HG02943 (cell line): ENCODE data around the gene CRCP.
"Not testable (repeated sequence)": the region's sequence is repeated elsewhere in the genome, so short reads cannot be mapped to it uniquely, and the experiment has no call there.

ENCODE experiments used
- ATAC-seq: cut with Tn5 transposase; IDR thresholded peaks from one replicate; pipeline ENCODE4 v1.9.1; 2021; ENCODE audit warnings: mild to moderate bottlenecking, low read depth, moderate library complexity; ENCODE audit not compliant: unreplicated experiment

CRCP gene

DNA sequence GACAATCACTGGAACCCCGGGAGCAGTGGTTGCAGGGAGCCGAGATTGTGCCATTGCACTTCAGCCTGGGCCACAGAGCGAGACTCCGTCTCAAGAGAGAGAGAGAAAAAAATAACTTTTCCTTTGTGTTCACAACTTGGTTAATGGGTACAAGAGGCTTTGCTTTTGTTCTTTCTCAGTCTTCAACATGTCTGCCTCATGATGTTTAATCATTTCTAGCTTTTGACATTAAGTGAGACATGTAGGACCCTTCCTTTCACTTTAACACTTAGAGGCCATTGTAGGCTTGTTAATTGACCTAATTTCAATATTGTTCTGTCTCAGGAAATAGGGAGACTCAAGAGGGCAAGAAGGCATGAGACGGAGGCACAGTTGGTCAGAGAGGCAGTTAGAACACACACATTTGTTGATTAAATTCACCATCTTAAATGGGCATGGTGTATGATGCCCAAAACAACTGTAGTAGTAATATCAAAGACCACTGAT lies 9.3 kb upstream of the CRCP start:
- ATAC-seq, result no peak

DNA sequence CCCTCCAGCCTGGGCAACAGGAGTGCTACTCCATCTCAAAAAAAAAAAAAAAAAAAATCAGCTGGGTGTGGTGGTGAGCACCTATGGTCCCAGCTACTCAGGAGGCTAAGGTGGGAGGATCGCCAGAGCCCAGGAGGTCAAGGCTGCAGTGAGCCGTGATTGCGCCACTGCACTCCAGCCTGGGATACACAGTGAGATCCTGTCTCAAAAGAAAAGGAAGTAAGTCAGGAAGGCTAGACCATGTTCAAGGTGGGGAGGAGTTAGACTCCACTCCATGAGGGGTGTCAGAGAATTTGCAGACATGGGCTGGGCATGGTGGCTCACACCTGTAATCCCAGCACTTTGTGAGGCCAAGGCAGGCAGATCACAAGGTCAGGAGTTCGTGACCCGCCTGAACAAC lies 6.2 kb upstream of the CRCP start:
- not testable (repeated sequence) for ATAC-seq

GRCh38 chr7:66110856-66111255 lies 3.8 kb upstream of the CRCP start:
- no peak for ATAC-seq

DNA sequence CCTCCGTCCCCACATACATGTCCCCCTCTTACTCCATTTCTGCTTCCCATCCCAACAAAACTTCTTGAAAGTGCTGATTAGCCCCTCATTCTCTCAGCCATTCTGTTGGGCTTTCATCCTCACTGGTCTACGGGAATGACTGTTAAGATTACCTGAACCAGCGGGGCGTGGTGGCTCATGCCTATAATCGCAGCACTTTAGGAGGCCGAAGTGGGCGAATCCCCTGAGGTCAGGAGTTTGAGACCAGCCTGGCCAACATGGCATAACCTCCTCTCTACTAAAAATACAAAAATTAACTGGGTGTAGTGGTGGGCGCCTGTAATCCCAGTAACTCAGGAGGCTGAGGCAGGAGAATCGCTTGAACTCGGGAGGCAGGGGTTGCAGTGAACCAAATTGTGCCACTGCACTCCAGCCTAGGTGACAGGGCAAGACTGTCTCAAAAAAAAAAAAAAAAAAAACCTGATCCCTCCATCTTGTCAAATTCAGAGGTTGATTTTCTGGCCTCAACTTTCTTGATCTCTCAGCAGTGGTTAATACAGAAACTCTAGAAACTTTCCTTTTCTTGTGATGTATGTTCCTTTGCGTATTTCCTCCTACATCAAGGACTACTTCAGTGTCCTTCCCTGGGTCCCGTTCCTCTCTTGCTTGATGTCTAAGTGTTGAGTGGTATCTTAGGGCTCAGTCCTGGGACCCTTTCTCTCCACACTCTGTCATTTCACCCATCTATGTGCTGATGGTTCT lies 2.2 kb downstream of the CRCP start:
- ATAC-seq, result not testable (repeated sequence)

DNA sequence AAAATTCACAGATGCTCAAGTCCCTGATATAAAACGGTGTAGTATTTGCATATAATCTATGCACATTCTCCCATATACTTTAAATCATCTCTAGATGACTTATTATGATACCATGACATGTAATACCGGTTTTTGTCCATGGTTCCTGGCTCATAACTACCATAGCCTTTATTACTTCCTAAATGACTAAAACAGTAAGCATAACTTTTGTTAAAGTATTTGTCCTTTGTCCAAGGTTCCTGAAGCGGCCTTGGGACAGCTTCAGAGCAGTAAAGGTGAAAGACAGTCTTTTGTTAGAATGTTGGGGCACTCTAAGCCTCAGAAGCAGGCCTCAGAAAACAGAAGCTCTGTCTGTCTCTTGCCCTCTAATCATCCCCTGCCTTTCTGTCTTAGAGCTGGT lies 4.0 kb downstream of the CRCP start:
- ATAC-seq, result no peak

DNA sequence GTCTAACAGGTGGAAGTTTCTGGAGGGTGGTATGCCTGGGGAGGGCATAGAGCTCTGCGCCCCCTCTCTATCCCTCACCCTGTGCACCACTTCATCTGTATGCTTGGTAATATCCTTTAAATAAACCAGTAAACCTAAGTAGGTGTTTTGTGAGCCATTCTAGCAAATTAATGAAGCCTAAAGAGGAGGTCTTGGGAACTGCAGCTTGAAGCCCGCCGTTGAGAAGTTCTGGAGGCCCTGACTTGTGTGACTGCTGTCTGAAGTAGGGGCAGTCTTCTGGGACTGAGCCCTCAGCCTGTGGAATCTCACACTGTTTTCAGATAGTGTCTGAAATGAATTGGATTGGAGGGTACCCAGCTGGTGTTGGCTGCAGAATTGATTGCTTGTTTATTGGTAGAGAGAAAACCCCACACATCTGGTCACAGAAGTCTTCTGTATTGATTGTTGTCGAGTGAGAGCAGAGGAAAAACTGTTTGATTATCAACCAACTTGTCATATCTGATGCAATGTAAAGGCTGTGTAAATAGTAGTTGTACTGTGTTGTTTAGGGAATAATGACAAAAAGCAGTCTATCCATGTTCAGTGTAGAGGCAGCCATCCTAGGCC lies 4.7 kb downstream of the CRCP start:
- ATAC-seq, result no peak

- ATAC-seq, result no peak
Observed at GRCh38 chr7:66123175-66123528, 8.5 kb downstream of the CRCP start.

DNA sequence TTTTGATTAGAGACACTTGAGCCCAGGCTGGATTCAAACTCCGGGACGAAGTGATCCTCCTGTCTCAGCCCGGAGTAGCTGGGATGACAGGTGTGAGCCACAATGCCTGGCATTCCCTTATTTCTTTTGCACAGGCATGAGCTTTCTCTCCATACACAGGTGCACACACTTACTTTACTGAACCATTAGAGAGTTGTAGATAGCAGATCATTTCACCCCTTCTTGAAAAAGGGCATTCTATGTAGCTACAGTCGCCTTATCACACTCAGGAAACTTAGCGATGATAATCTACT lies 9.9 kb downstream of the CRCP start:
- ATAC-seq, result not testable (repeated sequence)

- no peak for ATAC-seq
Observed at GRCh38 chr7:66125052-66125694, 10.5 kb downstream of the CRCP start.

GRCh38 chr7:66125781-66126352 lies 11.2 kb downstream of the CRCP start:
- ATAC-seq, result not testable (repeated sequence)

DNA sequence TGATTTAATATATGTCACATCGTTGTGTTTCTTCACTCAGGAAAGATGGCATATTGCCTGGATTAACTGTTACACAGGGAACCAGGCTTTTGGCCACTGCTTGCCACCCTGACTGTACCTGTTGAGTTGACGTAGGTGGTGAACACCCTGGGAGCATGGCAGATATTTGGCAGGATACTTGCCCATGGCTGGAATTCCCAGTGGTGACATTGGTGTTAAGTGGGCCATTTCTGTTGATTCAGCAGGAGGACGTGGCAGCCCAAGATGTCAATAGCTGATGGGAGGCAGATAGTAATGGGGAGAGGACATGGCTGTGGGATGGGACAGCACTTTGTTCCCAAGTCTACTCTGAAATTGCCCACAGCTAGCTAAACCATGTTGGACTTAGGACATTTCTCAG lies 12.5 kb downstream of the CRCP start:
- ATAC-seq, result not testable (repeated sequence)

DNA sequence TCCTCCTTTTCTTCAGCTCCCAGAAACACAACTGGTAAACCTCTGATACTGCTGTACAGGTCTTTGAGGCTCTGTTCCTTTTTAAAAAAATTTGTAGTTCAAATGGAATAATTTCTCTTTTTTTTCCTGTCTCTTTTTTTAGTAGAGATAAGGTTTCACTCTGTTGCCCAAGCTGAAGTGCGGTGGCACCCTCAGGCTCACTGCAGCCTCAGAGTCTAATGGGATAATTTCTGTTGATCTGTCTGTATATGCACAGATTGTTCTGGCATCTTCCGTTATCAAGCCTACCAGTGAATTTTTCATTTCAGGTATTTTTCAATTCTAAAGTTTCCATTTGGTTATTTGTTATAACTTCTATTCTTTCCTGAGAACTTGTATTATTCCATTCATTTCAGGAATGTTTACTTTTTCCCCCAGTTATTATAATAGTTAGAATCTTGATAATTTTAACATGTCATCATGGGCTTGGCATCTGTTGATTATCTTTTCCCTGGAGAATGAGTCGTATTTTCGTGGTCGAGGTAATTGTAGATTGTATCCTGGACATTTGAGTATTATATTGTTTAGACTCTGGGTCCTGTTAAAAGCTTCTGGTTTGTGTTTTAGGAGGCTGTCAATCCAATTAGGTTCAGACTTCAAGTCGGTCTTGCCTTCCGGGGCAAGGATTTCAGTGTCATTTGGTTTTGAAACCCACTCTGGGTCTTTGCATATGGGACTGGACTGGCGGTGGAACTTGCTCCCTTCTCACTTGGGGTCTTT lies 24.5 kb downstream of the CRCP start:
- no peak for ATAC-seq

DNA sequence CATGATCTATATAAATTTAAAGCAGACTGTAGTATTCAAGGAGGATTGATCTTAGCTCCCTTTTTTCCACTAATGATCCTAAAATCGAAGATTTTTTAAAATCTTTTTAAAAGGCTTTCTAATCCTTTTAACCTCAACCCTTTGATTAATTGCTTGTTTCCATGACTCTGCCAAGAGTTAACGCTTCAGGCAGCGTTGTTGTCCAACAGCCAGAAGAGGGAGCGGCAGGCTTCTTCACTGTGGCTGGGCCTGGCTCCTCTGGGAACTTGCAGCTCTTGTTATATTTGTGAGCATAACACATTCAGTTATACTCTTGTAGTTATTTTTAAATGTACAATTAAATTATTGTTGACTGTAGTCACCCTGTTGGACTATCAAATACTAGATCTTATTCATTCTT lies 26.3 kb downstream of the CRCP start:
- ATAC-seq, result no peak

- no peak for ATAC-seq
Observed at GRCh38 chr7:66142334-66142733, 27.7 kb downstream of the CRCP start.

- no peak for ATAC-seq
Observed at GRCh38 chr7:66142996-66143395, 28.3 kb downstream of the CRCP start.

DNA sequence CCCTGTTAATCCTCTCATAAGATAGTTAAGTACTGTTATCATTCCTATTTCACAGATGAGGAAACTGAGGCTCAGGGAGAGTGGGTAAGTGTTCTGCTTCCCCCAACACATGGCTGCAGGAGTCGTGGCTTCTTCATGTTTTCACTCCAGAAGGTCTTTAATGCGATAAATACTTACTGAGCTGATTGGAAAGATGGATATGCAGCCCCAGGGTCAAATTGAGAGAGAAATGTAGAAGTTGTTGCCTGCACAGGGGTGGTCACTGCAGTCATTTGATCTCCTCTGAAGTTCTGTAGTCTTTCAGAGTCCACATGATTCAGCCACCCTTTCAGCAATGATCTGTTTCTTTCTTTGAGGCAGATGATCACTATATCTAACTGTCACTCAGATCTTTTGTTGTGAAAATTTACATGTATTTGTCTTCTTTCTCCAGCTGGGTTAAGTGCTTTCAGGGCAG lies 29.3 kb downstream of the CRCP start:
- ATAC-seq, result no peak

DNA sequence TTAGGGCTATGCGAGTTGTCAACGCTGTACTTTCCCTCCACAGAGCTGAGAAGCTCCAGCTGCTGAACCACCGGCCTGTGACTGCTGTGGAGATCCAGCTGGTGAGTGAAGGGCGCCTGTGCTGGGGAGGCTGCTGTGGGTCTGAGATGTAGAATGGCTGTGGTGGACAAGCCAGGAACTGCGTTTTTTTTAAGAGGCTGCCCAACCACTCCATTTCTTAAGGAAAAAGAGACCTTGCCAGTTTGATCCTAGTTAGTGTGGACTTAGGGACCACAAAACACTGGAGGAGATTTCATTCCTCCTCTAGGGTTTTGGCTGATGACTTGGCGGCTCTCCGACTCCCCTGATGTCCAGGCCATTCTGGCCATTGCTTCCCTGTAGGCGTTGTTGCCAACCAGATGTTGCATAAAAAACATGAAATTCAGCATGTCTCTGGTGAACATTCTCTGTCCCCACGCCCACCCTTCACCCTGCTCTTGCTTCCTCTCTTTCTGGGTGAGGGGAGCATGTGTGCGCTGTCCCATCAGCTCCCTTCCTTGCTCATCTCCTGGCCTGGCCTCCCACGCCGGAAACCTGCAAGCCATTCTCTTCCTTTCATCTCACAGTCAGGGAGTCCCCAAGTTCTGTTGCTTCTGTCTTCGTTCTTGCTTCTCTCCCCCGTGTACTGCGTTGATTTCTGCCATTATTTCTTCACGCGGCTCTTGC lies 30.9 kb downstream of the CRCP start:
- no peak for ATAC-seq

DNA sequence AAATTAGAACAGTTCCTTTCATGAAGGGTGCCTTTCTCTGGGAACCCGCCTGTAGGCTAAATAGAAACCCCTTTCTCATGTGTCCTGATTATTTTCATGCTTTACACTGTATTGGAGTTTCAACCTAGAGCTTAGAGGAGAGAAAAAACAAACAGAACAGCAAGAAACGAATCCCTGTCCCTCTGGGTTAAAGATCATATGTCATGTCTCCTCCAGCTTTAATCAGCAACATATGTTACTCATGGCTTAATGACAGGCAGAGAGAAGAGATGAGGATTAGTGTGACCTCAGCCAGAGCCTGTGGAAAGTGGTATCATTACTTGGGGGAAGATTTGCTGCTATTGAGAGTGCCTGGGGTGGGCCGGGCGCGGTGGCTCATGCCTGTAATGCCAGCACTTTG lies 32.1 kb downstream of the CRCP start:
- ATAC-seq, result no peak

DNA sequence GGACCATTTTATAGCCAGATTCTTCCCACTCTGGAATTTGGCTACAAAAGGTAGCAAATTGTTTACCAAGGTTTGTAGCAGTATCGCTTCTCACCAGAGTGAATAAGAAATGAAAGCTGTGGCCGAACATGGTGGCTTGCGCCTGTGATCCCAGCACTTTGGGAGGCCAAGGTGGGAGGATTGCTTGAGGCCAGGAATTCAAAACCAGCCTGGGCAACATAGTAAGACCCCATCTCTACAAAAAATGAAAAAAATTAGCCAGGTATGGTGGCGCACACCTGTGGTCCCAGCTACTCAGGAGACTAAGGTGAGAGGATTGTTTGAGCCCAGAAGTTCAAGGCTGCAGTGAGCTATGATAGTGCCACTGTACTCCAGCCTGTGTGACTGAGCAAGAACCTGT lies 33.0 kb downstream of the CRCP start:
- not testable (repeated sequence) for ATAC-seq

- ATAC-seq, result no peak
Observed at GRCh38 chr7:66150471-66150870, 35.8 kb downstream of the CRCP start.
